H9 (cell line): ENCODE results near the gene ZC4H2. TPM values are rescaled to one million over a fixed set of nuclear protein-coding genes. Genes with fewer than 3 reads are reported as not detected.

Source experiments
- DNase-seq: peaks from one replicate; pipeline ENCODE4 v3.0.0-alpha.2; 2017
- H2AFZ ChIP-seq: one replicate; pipeline ENCODE4 v1.6.1; 2013; ENCODE audit warnings: mild to moderate bottlenecking, low read length, control low read depth, moderate library complexity
- H2AK5ac ChIP-seq: 2 replicates; pipeline ENCODE4 v1.6.1; 2013; ENCODE audit warnings: low read length, control low read depth, mixed read lengths; ENCODE audit not compliant: insufficient read length
- H2BK120ac ChIP-seq: one replicate; pipeline ENCODE4 v1.6.1; 2013; ENCODE audit warnings: low read depth, mild to moderate bottlenecking, low read length, control low read depth, inconsistent platforms; ENCODE audit not compliant: poor library complexity, severe bottlenecking
- H2BK12ac ChIP-seq: 2 replicates; pipeline ENCODE4 v1.6.1; 2013; ENCODE audit warnings: low read length, control low read depth, mixed read lengths, low read depth; ENCODE audit not compliant: insufficient read length
- H2BK15ac ChIP-seq: 2 replicates; pipeline ENCODE4 v1.6.1; 2013; ENCODE audit warnings: low read depth, low read length, control low read depth
- H2BK20ac ChIP-seq: one replicate; pipeline ENCODE4 v1.6.1; 2013; ENCODE audit warnings: low read depth, mild to moderate bottlenecking, low read length, control low read depth, inconsistent platforms; ENCODE audit not compliant: poor library complexity, severe bottlenecking
- H2BK5ac ChIP-seq: 2 replicates; pipeline ENCODE4 v1.6.1; 2013; ENCODE audit warnings: low read length, control low read depth, mixed read lengths; ENCODE audit not compliant: insufficient read length
- H3K14ac ChIP-seq: 2 replicates; pipeline ENCODE4 v1.6.1; 2013; ENCODE audit warnings: low read length, control low read depth; ENCODE audit not compliant: insufficient read depth
- H3K18ac ChIP-seq: 2 replicates; pipeline ENCODE4 v1.6.1; 2013; ENCODE audit warnings: low read depth, mild to moderate bottlenecking, mixed read lengths, low read length, control low read depth; ENCODE audit not compliant: insufficient read length
- H3K23ac ChIP-seq: 2 replicates; pipeline ENCODE4 v1.6.1; 2013; ENCODE audit warnings: low read length, control low read depth, mixed read lengths, low read depth; ENCODE audit not compliant: insufficient read length
- H3K23me2 ChIP-seq: 2 replicates; pipeline ENCODE4 v1.6.1; 2013; ENCODE audit warnings: low read depth, mild to moderate bottlenecking, mixed read lengths, low read length, control low read depth; ENCODE audit not compliant: insufficient read length, poor library complexity, severe bottlenecking
- H3K27ac ChIP-seq: 2 replicates; pipeline ENCODE4 v1.5.1; 2013; ENCODE audit warnings: low read length, control low read depth, mixed read lengths, low read depth; ENCODE audit not compliant: insufficient read length
- H3K27me3 ChIP-seq: 2 replicates; pipeline ENCODE4 v1.6.1; 2013; ENCODE audit warnings: low read length, control low read depth, inconsistent platforms; ENCODE audit not compliant: insufficient read depth
- H3K4ac ChIP-seq: 2 replicates; pipeline ENCODE4 v1.6.1; 2013; ENCODE audit warnings: low read depth, mild to moderate bottlenecking, control low read depth, inconsistent platforms, low read length, moderate library complexity
- H3K4me1 ChIP-seq: 2 replicates; pipeline ENCODE4 v1.6.1; 2013; ENCODE audit warnings: low read length, control low read depth, inconsistent platforms; ENCODE audit not compliant: insufficient read depth
- H3K4me2 ChIP-seq: 2 replicates; pipeline ENCODE4 v1.6.1; 2013; ENCODE audit warnings: low read length, control low read depth, mixed read lengths; ENCODE audit not compliant: insufficient read length, insufficient read depth
- H3K56ac ChIP-seq: 2 replicates; pipeline ENCODE4 v1.6.1; 2013; ENCODE audit warnings: low read depth, mild to moderate bottlenecking, mixed read lengths, low read length, control low read depth; ENCODE audit not compliant: insufficient read length
- H3K79me1 ChIP-seq: 2 replicates; pipeline ENCODE4 v1.6.1; 2013; ENCODE audit warnings: low read depth, mild to moderate bottlenecking, moderate library complexity, low read length, control low read depth, inconsistent platforms; ENCODE audit not compliant: insufficient read depth, poor library complexity, severe bottlenecking
- H3K79me2 ChIP-seq: 2 replicates; pipeline ENCODE4 v1.6.1; 2013; ENCODE audit warnings: low read length, control low read depth, inconsistent platforms; ENCODE audit not compliant: insufficient read depth
- H3K9ac ChIP-seq: 2 replicates; pipeline ENCODE4 v1.6.1; 2013; ENCODE audit warnings: low read length, control low read depth, mixed read lengths; ENCODE audit not compliant: insufficient read length; ENCODE audit errors: extremely low read depth
- H3K9me3 ChIP-seq: one replicate; pipeline ENCODE4 v1.6.1; 2013; ENCODE audit warnings: low read depth, low read length, inconsistent platforms; ENCODE audit not compliant: control insufficient read depth
- H3T11ph ChIP-seq: one replicate; pipeline ENCODE4 v1.6.1; 2013; ENCODE audit warnings: mild to moderate bottlenecking, low read length, control low read depth, inconsistent platforms
- H4K20me1 ChIP-seq: one replicate; pipeline ENCODE4 v1.6.1; 2013; ENCODE audit not compliant: control insufficient read depth, insufficient read length, insufficient read depth
- H4K5ac ChIP-seq: 2 replicates; pipeline ENCODE4 v1.6.1; 2013; ENCODE audit warnings: low read depth, mild to moderate bottlenecking, mixed read lengths, low read length, control low read depth; ENCODE audit not compliant: insufficient read length
- H4K8ac ChIP-seq: replicated peaks from 2 replicates; pipeline ENCODE4 v1.6.1; 2013; ENCODE audit warnings: low read length, control low read depth, mixed read lengths, low read depth; ENCODE audit not compliant: insufficient read length
- H4K91ac ChIP-seq: 2 replicates; pipeline ENCODE4 v1.6.1; 2013; ENCODE audit warnings: low read depth, mild to moderate bottlenecking, moderate library complexity, mixed read lengths, low read length, control low read depth; ENCODE audit not compliant: insufficient read length
- H3K27ac Mint-ChIP-seq, 3 experiments: 2 replicates in 2 of 3; 3 replicates in 1 of 3; pipeline ENCODE4 v1.8.0; 2020 to 2021; ENCODE audit warnings: mixed read lengths in 3 of 3, mild to moderate bottlenecking in 1 of 3, moderate library complexity in 1 of 3
- H3K27me3 Mint-ChIP-seq: 2 replicates; pipeline ENCODE4 v1.8.0; 2021; ENCODE audit warnings: low read depth, mild to moderate bottlenecking, moderate library complexity, mixed read lengths
- H3K36me3 Mint-ChIP-seq, 3 experiments: 2 replicates in 2 of 3; 3 replicates in 1 of 3; pipeline ENCODE4 v1.8.0; 2020 to 2021; ENCODE audit warnings: low read depth in 3 of 3, mixed read lengths in 3 of 3; ENCODE audit not compliant: insufficient read depth in 1 of 3
- H3K4me1 Mint-ChIP-seq, 2 experiments: 2 replicates each; pipeline ENCODE4 v1.8.0; 2020; ENCODE audit warnings: mixed read lengths in 2 of 2
- H3K4me3 Mint-ChIP-seq, 2 experiments: 2 replicates in 1 of 2; 3 replicates in 1 of 2; pipeline ENCODE4 v1.8.0; 2020 to 2021; ENCODE audit warnings: mild to moderate bottlenecking in 2 of 2, mixed read lengths in 2 of 2, moderate library complexity in 1 of 2
- H3K9me3 Mint-ChIP-seq, 2 experiments: 2 replicates in 1 of 2; 3 replicates in 1 of 2; pipeline ENCODE4 v1.8.0; 2020; ENCODE audit warnings: mild to moderate bottlenecking in 2 of 2, mixed read lengths in 2 of 2, moderate library complexity in 1 of 2
- CTCF ChIP-seq: fragments of 200-600 bp; sonication (generic); conservative IDR thresholded peaks from 3 replicates; pipeline ENCODE4 v1.8.0; 2021; ENCODE audit warnings: antibody characterized with exemption, mild to moderate bottlenecking
- WGBS: extraction: QIAGEN DNeasy Blood & Tissue Kit; methylation state at CpG from one replicate; pipeline ENCODE4 v1.1.7; 2013; ENCODE audit warnings: missing lambda C conversion rate, low lambda C conversion rate, mixed read lengths; ENCODE audit not compliant: insufficient read length; ENCODE audit errors: extremely low coverage; 5-methylcytosine and 5-hydroxymethylcytosine counted together
- total RNA-seq: library from RNA; stranded (reverse); gene quantifications from 2 replicates; pipeline ENCODE4 v1.2.1, GENCODE V29; 2021

ZC4H2 gene
- total RNA-seq, 1 experiment from 2014 or later, result 32.4 TPM

DNA sequence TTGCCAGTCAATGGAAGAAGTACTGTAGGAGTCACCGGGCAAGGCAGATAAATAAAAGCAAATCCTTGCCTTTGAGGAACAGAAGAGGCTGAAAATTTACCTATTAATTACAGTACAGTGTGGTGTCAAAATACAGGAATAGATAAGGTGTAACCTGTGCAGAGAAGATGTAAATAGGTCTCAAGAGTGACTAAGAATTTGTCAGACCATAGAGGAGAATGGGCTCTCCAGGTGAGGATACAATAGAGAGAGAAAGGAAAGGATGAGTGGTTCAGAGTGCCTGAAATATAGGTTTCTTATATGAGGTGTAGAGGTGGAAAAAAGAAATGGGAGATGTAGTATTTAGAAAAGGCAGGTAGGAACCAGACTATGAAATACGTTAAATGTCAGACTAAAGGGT is 801 bp upstream of the ZC4H2 start:
- Mint-ChIP-seq H3K27ac (no peak overlapping the region), H3K9me3 (peaks cover 70 to 77% of the 10 kb centered on the region in 2 experiments), H3K4me1 (peaks cover 4 to 8% of the 10 kb centered on the region in 2 experiments; a peak in 2 of 4 replicates), H3K27me3 (peaks cover 6% of the 10 kb centered on the region; the same call in 1 of the 2 replicates), H3K4me3 (peak overlapping the region; percentile 91 to 93), H3K36me3 (peaks cover 22 to 31% (median 27%) of the 10 kb centered on the region in 3 experiments)
- WGBS, result no CpG with 5 or more reads among the region's 2 CpGs
- Histone ChIP-seq H3T11ph (no peak overlapping the region), H2BK5ac (no peak overlapping the region), H3K79me2 (peaks cover 2% of the 10 kb centered on the region; the same call in 1 of the 2 replicates), H2BK15ac (no peak overlapping the region), H3K23me2 (peaks cover 3% of the 10 kb centered on the region), H4K20me1 (no peaks in the 10 kb centered on the region), H3K27me3 (no peaks in the 10 kb centered on the region), H2BK120ac (no peak overlapping the region), H3K9ac (no peak overlapping the region), H3K23ac (no peak overlapping the region), H3K9me3 (peaks cover 20% of the 10 kb centered on the region), H3K56ac (no peak overlapping the region), H2BK12ac (no peak overlapping the region), H4K8ac (no peak overlapping the region), H3K18ac (no peak overlapping the region), H2AFZ (no peak overlapping the region), H3K27ac (no peak overlapping the region), H4K5ac (no peak overlapping the region), H3K79me1 (no peaks in the 10 kb centered on the region), H2AK5ac (no peak overlapping the region), H3K4me1 (no peaks in the 10 kb centered on the region), H3K4me2 (peak overlapping the region; percentile 56), H2BK20ac (no peak overlapping the region), H3K4ac (no peak overlapping the region), H3K14ac (no peak overlapping the region), H4K91ac (no peak overlapping the region)
- DNase-seq, result no peak
- no peak for TF ChIP-seq CTCF
